ENCODE measurements around the gene KRTAP2-3.
"Not testable (repeated sequence)": the region's sequence is repeated elsewhere in the genome, so short reads cannot be mapped to it uniquely, and the experiment has no call there.

KRTAP2-3 gene

GRCh38 chr17:41098042-41098441 is 38.1 kb upstream of the KRTAP2-3 start, which contains the start of gene KRTAP4-8:
TSS of gene KRTAP4-8 (minus strand) at chr17:41098142. CDS start at chr17:41098084, 58 bp downstream.
- no peak for TF ChIP-seq POLR2A (IDR thresholded peaks at IDR 0.05; ENCODE audit: low read depth, low read length)
- no peak for TF ChIP-seq TAF1 (IDR thresholded peaks at IDR 0.05; ENCODE audit: low read depth, low read length)
- no peak for TF ChIP-seq PAX5 (IDR thresholded peaks at IDR 0.05; ENCODE audit: insufficient read depth, low read length, severe bottlenecking)
- no peak for TF ChIP-seq POLR2AphosphoS5 (IDR thresholded peaks at IDR 0.05; ENCODE audit: low read depth, low read length)
- TF ChIP-seq SPI1 (IDR thresholded peaks at IDR 0.05; ENCODE audit: low read depth, low read length) = no peak
- TF ChIP-seq POU2F2 (IDR thresholded peaks at IDR 0.05; ENCODE audit: low read depth, low read length) = no peak
- FAIRE-seq = no peak
- no peak for DNase-seq (ENCODE audit: insufficient read length, low spot score)

GRCh38 chr17:41096055-41096454 is 36.1 kb upstream of the KRTAP2-3 start:
- FAIRE-seq = no peak
- TF ChIP-seq TAF1 (IDR thresholded peaks at IDR 0.05; ENCODE audit: low read depth, low read length) = no peak
- no peak for TF ChIP-seq POLR2A (IDR thresholded peaks at IDR 0.05; ENCODE audit: low read depth, low read length)
- no peak for TF ChIP-seq POLR2AphosphoS5 (IDR thresholded peaks at IDR 0.05; ENCODE audit: low read depth, low read length)
- no peak for TF ChIP-seq POU2F2 (IDR thresholded peaks at IDR 0.05; ENCODE audit: low read depth, low read length)
- no peak for TF ChIP-seq SPI1 (IDR thresholded peaks at IDR 0.05; ENCODE audit: low read depth, low read length)
- TF ChIP-seq PAX5 (IDR thresholded peaks at IDR 0.05; ENCODE audit: insufficient read depth, low read length, severe bottlenecking) = no peak
- DNase-seq (ENCODE audit: insufficient read length, low spot score) = no peak

GRCh38 chr17:41088760-41089352 is 28.9 kb upstream of the KRTAP2-3 start:
- not testable (repeated sequence) for DNase-seq (ENCODE audit: insufficient read length, low spot score); FAIRE-seq

GRCh38 chr17:41084100-41084856 is 24.4 kb upstream of the KRTAP2-3 start, which contains the start of gene KRTAP4-7:
TSS of gene KRTAP4-7 (plus strand) at chr17:41084150. CDS start at chr17:41084207, 57 bp downstream.
- not testable (repeated sequence) for FAIRE-seq

GRCh38 chr17:41083427-41083826 is 23.5 kb upstream of the KRTAP2-3 start:
- DNase-seq (ENCODE audit: insufficient read length, low spot score) = not testable (repeated sequence)

More at GRCh38 chr17:41084100-41084856, 24.4 kb upstream of the KRTAP2-3 start, which contains the start of gene KRTAP4-7:
- DNase-seq (ENCODE audit: insufficient read length, low spot score) = not testable (repeated sequence)

GRCh38 chr17:41082626-41083025 is 22.7 kb upstream of the KRTAP2-3 start:
- FAIRE-seq (no peak), DNase-seq (ENCODE audit: insufficient read length, low spot score) (no peak)
- TF ChIP-seq POLR2AphosphoS5 (IDR thresholded peaks at IDR 0.05; ENCODE audit: low read depth, low read length) = no peak
- no peak for TF ChIP-seq SPI1 (IDR thresholded peaks at IDR 0.05; ENCODE audit: low read depth, low read length)
- no peak for TF ChIP-seq POU2F2 (IDR thresholded peaks at IDR 0.05; ENCODE audit: low read depth, low read length)
- no peak for TF ChIP-seq TAF1 (IDR thresholded peaks at IDR 0.05; ENCODE audit: low read depth, low read length)
- no peak for TF ChIP-seq POLR2A (IDR thresholded peaks at IDR 0.05; ENCODE audit: low read depth, low read length)
- TF ChIP-seq PAX5 (IDR thresholded peaks at IDR 0.05; ENCODE audit: insufficient read depth, low read length, severe bottlenecking) = no peak

More at GRCh38 chr17:41083427-41083826, 23.5 kb upstream of the KRTAP2-3 start:
- not testable (repeated sequence) for FAIRE-seq

- no peak for TF ChIP-seq POU2F2 (IDR thresholded peaks at IDR 0.05; ENCODE audit: low read depth, low read length)
- TF ChIP-seq PAX5 (IDR thresholded peaks at IDR 0.05; ENCODE audit: insufficient read depth, low read length, severe bottlenecking) = no peak
- TF ChIP-seq POLR2A (IDR thresholded peaks at IDR 0.05; ENCODE audit: low read depth, low read length) = no peak
- TF ChIP-seq SPI1 (IDR thresholded peaks at IDR 0.05; ENCODE audit: low read depth, low read length) = no peak
- no peak for TF ChIP-seq POLR2AphosphoS5 (IDR thresholded peaks at IDR 0.05; ENCODE audit: low read depth, low read length)
- TF ChIP-seq TAF1 (IDR thresholded peaks at IDR 0.05; ENCODE audit: low read depth, low read length) = no peak
- FAIRE-seq = no peak
Measured at GRCh38 chr17:41076788-41077187, 16.9 kb upstream of the KRTAP2-3 start.

GRCh38 chr17:41073676-41074075 is 13.8 kb upstream of the KRTAP2-3 start:
- FAIRE-seq (no peak), DNase-seq (ENCODE audit: insufficient read length, low spot score) (no peak)
- TF ChIP-seq POLR2A (IDR thresholded peaks at IDR 0.05; ENCODE audit: low read depth, low read length) = no peak

More at GRCh38 chr17:41076788-41077187, 16.9 kb upstream of the KRTAP2-3 start:
- no peak for DNase-seq (ENCODE audit: insufficient read length, low spot score)

- no peak for TF ChIP-seq POU2F2 (IDR thresholded peaks at IDR 0.05; ENCODE audit: low read depth, low read length)
- TF ChIP-seq PAX5 (IDR thresholded peaks at IDR 0.05; ENCODE audit: insufficient read depth, low read length, severe bottlenecking) = no peak
- TF ChIP-seq POLR2AphosphoS5 (IDR thresholded peaks at IDR 0.05; ENCODE audit: low read depth, low read length) = no peak
- TF ChIP-seq POLR2A (IDR thresholded peaks at IDR 0.05; ENCODE audit: low read depth, low read length) = no peak
- no peak for TF ChIP-seq TAF1 (IDR thresholded peaks at IDR 0.05; ENCODE audit: low read depth, low read length)
- TF ChIP-seq SPI1 (IDR thresholded peaks at IDR 0.05; ENCODE audit: low read depth, low read length) = no peak
- DNase-seq (ENCODE audit: insufficient read length, low spot score) (no peak), FAIRE-seq (no peak)
Measured at GRCh38 chr17:41071606-41072360, 11.9 kb upstream of the KRTAP2-3 start.

GRCh38 chr17:41069031-41069430 is 9.1 kb upstream of the KRTAP2-3 start:
- TF ChIP-seq PAX5 (IDR thresholded peaks at IDR 0.05; ENCODE audit: insufficient read depth, low read length, severe bottlenecking) (no peak), POLR2AphosphoS5 (IDR thresholded peaks at IDR 0.05; ENCODE audit: low read depth, low read length) (no peak), POLR2A (IDR thresholded peaks at IDR 0.05; ENCODE audit: low read depth, low read length) (no peak), TAF1 (IDR thresholded peaks at IDR 0.05; ENCODE audit: low read depth, low read length) (no peak), POU2F2 (IDR thresholded peaks at IDR 0.05; ENCODE audit: low read depth, low read length) (no peak), SPI1 (IDR thresholded peaks at IDR 0.05; ENCODE audit: low read depth, low read length) (no peak)
- FAIRE-seq (no peak), DNase-seq (ENCODE audit: insufficient read length, low spot score) (no peak)

Measured in GM12891 (cell line).